HG03558 (cell line): Measurements from ENCODE around the gene ST8SIA2.

Experiments used
- ATAC-seq: cut with Tn5 transposase; IDR thresholded peaks from one replicate; pipeline ENCODE4 v1.9.1; 2021; ENCODE audit warnings: moderate number of reproducible peaks; ENCODE audit not compliant: unreplicated experiment; ENCODE audit errors: extremely low read depth

ST8SIA2 gene

GRCh38 chr15:92395098-92395635, 1.5 kb downstream of the ST8SIA2 start:
- no peak for ATAC-seq

DNA sequence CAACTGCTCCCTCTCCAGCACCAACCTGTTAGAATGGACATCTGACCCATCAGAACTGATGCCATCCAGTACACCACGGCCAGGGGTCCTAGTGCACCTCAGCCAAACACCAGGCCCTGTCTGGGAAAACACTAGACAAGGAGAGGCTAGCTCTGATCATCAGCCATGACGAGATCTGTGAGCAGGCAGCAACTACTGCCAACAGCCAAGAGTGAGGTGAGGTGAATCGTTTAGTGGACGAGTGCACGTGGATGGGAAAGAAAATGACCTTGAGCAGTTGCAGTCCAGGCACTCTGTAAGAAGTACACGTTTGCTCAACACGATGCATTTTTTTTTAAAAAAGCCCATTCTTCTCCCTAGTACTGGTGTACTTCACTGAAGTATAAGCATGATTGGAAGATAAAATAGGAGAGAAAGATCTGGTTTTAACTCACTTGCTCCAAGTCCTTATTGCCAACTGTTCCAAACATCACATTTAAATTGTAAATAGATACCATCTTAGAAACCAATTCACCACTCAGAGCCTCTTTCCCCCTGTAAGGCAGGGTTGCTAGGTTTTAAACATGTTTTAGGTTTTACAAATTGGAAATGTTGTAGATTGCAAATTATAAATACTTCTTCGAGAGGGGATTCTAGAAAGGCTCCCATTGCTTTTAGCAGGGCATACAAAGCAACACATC, 5.7 kb downstream of the ST8SIA2 start:
- no peak for ATAC-seq

DNA sequence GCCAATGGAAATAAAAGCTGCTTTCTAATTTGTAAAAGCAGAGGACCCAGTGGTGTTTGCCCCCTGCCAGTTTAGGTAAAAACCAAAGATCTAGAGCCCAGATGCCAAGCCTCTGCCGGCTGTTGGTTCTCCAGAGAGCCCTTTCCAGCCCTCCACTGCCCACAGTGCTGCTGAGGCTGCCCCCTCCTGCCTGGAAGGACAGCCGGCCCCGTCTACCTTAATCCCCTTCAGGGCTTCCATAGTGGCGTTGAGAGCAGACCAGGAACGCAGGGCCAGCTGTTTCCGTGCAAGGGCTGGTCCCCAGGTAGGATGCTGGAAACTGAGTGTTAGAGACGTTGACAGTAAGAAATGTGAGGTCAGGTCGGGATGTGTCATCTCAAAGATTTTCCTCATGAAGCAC, 6.9 kb downstream of the ST8SIA2 start:
- no peak for ATAC-seq

DNA sequence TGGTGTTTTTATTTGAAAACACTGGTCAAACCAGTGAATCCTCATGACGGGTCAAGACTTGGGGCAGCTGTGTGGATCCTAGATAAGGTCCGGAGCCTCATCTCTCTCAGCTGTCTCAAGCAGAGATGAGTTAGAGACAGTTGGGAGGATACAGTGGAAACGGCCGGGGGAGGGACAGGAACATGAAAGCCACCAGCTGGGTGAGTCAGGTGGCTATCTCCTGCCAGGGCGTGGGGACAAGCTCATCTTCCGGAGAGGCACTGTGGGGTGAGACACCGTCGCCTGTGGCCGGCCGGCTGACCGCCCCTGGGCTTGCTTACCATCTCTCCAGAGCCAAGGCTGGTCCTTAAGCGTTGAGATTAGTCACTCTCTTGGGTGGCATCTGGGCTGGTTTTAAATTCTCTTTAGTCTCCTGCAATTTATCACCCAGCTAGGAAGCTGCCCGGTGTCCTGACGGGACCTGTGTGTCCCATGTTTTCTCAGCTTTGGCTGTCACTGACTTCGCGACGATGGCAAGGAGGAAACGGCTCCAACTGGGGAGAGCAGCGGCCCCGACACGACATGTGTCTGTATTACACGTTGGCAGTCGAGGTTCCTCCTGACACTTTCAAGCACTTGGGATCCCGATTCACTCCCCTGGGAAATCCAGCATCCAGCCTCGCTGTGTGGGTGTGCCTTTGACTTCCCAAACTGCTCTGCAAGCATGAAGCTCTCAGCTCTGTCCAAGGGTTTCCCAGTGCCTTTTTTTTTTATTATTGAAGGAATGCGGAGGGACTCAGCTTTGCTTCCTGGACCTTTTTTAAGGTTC, 7.5 kb downstream of the ST8SIA2 start:
- no peak for ATAC-seq

DNA sequence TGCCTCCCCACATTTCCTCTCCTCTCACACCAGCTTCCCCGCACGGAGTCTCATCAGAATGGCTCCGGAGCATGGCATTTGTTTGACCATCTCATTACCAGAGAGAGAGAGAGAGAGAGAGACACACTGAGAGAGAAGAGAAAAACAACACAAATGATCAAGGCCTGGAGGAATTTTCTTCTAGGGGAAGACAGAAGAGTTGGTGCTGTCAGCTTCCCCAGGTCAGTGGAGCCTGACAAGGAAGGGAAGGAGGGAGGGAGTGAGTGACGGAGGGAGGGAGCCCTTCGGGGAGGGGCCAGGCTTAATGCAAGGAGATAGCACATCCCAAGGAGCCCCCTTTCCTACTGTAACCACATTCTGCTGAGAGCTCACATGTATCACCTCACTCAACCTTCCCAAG, 9.1 kb downstream of the ST8SIA2 start:
- ATAC-seq: no peak

DNA sequence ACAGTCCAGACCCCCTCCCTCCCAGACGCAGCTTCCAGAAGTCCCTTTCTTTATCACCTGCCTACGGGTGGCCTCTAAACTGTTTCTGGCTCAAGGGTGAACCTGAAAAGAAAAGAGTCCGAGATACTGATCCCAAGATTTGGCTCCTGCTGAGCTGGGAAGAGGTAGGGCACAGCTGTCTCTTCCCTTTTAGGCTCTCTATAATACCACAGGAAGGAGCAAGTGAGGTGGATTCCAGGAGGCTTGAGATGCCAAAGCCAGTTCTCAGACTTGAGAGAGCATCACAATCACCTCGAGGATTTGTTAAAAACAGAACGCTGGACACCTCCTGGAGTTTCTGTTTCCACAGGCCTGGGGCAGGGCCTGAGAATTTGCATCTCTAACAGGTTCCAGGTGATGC, 12.3 kb downstream of the ST8SIA2 start:
- ATAC-seq: no peak

DNA sequence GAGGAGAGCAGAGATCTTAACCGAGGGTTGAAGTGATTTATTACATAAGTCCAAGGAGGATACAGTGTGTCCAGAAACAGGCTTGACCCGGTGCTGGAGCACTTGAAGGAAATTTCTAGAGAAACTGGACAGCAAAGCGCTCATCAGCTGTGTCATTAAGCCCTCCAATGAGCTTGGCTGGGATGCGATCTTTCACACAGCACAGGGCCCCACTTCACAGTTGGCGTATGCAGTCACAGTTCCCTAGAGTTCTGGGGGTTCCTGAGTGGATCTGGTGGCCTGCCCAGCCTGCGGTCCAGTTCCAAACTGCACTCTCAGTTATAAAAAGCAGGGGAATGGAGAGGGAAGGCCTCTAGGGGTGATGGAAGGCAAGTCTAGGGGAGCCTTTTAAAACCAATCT, 13.6 kb downstream of the ST8SIA2 start:
- no peak for ATAC-seq

DNA sequence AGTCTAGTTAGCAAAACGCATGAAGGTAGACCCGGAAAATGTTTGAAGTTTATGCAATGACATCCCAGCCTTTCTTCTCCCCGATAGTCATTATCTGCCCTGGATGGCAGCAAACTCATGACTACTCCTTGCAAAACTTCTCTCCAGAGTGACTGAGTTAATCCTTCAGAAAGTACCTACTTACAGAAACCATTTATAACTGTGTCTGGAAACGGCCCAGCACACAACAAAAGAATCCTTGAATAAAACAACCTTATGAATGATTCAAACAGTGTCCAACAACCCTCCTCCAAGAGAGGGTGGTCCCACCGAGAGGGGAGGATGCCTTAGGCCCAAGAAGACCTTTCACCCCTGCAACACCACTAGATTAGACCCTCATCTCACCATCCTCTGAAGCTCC, 14.2 kb downstream of the ST8SIA2 start:
- ATAC-seq: no peak

GRCh38 chr15:92409006-92409405, 15.3 kb downstream of the ST8SIA2 start:
- no peak for ATAC-seq

- no peak for ATAC-seq
Observed at GRCh38 chr15:92409521-92409920, 15.8 kb downstream of the ST8SIA2 start.

DNA sequence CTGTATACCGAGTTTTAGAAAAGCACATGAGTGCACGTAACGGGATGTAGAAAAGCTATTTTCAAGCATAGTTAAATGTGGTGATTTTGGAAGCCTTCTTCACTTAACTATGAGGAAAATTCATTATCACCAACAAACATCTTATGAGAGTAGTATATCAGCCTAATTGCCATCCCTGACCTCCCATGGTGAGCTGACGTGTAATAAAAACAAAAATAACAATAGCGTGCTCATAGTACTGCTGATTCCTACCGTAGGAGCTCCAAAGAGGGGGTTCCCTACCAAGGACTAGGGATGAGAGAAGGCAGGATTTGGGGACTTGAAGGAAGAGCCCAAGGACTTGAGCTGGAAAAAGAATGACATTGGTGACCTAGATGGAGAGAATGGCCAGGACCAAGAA, 16.9 kb downstream of the ST8SIA2 start:
- ATAC-seq: no peak

- no peak for ATAC-seq
Observed at GRCh38 chr15:92411256-92411655, 17.6 kb downstream of the ST8SIA2 start.

DNA sequence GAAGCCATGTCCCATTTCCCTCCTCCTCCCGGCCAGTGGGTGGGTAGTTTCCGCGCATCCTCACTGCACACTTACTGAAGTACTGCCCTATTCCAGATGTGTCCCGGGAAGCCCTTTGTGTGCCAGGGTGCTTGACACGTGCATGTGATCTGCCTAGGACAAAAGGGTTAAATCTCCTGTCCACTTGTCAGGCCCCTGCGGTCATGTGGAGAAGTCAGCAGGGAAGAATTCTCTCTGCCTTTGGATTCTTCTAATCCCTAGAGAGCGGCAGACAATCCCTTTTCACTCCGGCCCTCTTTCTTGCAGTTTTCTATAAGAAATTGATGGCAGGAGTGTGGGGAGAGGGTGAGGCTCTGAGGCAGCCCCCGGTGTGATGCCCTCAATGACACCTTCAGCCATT, 19.8 kb downstream of the ST8SIA2 start:
- ATAC-seq: no peak

GRCh38 chr15:92415639-92416297, 22.1 kb downstream of the ST8SIA2 start:
- no peak for ATAC-seq

GRCh38 chr15:92416557-92416956, 22.9 kb downstream of the ST8SIA2 start:
- no peak for ATAC-seq

DNA sequence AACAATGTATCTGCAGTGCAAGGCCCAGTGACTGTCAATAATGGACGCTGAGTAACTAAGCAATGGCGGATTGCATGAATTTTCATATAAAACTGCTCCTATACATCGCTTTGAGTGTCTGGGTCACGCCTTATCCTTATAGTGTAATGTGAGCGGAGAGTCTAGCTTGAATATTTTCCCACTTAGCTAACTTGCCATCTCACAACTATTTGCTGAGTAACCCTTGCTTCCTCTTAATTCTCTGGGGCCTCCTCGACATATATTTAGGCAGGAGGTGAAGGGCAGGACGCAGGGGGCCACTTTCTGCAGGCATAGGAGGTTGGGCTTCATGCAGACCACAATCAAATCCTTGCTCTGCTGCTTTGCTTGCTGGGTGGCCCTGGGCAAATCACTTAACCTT, 24.0 kb downstream of the ST8SIA2 start:
- no peak for ATAC-seq

GRCh38 chr15:92418864-92419263, 25.2 kb downstream of the ST8SIA2 start:
- no peak for ATAC-seq

GRCh38 chr15:92421976-92422375, 28.3 kb downstream of the ST8SIA2 start:
- ATAC-seq: no peak

DNA sequence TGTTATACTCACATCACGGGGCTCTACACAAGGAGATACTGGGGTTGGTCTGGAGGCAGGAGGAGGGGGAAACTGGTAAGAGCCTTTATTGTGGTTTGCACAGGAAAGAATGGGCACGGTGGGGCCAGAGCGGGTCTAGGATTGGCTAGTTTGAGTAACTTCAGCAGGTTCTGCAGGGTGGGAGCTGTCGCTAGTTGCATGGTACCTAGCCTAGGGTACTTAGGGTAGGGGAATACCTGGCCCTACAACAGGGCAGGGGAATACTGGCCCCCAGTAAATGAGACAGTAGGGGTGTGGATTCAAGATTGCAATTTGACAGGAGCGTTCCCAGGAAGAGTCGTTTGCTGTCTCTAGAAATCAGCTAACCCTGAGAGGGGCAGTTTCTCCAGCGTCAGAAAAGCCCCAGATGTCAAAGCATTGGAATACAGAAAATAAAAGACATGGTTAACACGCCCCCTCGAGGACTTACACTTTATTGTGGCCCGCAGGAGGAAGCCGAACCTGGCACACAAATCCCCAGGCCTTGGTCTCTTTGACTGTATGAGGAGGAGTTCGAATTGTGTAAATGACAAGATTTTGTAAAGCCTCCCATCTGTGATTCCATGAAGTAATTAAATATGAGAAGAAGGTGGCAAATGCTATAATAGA, 32.0 kb downstream of the ST8SIA2 start:
- ATAC-seq: no peak

GRCh38 chr15:92429378-92430068, 35.8 kb downstream of the ST8SIA2 start:
- no peak for ATAC-seq
